ENCODE data around the gene USP5. TPM values are rescaled to one million over a fixed set of nuclear protein-coding genes. Genes with fewer than 3 reads are reported as not detected.
A peak's percentile ranks its signal among the peaks of the same experiment; 100 is the strongest.

Gene USP5
- polyA plus RNA-seq, 1 of the 3 experiments (the other 2 are of a cell fraction), result 97.2 TPM

DNA sequence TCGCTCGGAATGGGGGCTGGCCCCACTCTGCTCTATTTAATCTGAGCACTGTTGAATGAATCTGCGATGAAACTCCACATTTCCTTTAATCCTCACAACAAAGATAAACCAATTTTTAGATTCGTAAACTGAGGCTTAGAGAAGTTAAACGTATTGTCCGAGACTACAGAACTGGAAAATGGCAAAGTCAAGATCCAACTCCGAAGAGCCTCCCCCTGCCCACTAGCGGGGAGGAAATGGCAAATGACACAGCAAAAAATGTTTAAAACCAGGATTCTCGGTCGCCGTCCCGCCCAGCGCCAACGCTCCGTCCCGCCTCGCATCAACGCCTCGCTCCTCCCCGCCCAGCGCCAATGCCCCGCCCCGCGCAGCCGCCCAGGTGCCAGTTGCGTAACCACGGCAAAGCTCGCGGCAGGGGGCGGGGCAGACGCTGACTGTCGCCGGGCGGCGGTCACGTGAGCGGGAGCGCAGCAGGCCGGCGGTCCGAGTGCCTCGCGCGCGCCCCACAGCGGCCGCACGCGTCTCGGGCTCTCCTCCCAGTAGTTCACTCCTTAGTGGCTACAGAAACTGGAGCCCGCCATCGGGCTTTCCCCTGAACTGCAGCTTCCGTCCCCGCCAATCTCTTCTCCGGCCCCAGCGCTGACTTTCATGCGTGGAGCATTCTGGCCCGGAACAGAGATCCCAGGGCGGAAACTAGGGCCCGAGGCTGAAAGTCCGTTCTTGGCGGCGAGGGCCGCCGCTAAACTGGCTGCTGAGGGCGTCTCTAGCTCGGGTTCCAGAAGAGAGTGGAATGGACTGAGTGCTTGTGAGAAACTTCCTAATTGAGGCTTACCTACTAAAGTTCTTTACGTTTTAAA is 39.1 kb downstream of the USP5 start:
- Histone ChIP-seq H3K27ac (ENCODE audit: low read depth in 2 of 2, low read length in 1 of 2) (peak overlapping the region; percentile 89 to 96), H3K36me3 (replicated peaks in 1 of 2; ENCODE audit: control insufficient read depth in 1 of 2, insufficient read depth in 2 of 2, low read length in 1 of 2) (no peaks in the 10 kb centered on the region), H3K27me3 (ENCODE audit: insufficient read depth) (no peaks in the 10 kb centered on the region), H2AFZ (ENCODE audit: low read depth) (peak overlapping the region; percentile 98), H3K9ac (peak overlapping the region; percentile 78), H4K20me1 (ENCODE audit: insufficient read depth) (no peaks in the 10 kb centered on the region), H3K9me3 (no peaks in the 10 kb centered on the region), H3F3A (replicated peaks; ENCODE audit: insufficient read depth) (peaks cover 16% of the 10 kb centered on the region), H3K4me1 (ENCODE audit: control insufficient read depth in 1 of 2, insufficient read depth in 2 of 2, low read depth in 1 of 2, low read length in 1 of 2) (peaks cover 6 to 9% of the 10 kb centered on the region in 2 experiments; a peak in 3 of 4 replicates), H3K4me2 (peak overlapping the region; percentile 87), H3K9me2 (no peaks in the 10 kb centered on the region), H3K79me2 (ENCODE audit: insufficient read depth) (no peaks in the 10 kb centered on the region), H3K4me3 (ENCODE audit: low read depth in 2 of 2, low read length in 1 of 2) (peak overlapping the region; percentile 44 to 63)
- CTCF ChIA-PET, result interaction anchor here (0.6 to 4.6 kb wide), 34 partner anchors 9 to 311 kb away, joined by 3 to 122 read pairs (median 4); partner anchors contain the start of genes ENO2, LRRC23, SPSB2 and TPI1
- WGBS (ENCODE audit: low lambda C conversion rate), result 11% methylated on average over 26 of the region's 68 CpGs
- DNase-seq, result peak; percentile 98
- POLR2A ChIA-PET, result interaction anchor here (0.7 to 1.7 kb wide), 16 partner anchors 9 to 202 kb away, joined by 3 to 24 read pairs (median 4); partner anchors contain the start of genes C12orf57, ENO2, LRRC23 and P3H3
- TF ChIP-seq, protein P1, sequence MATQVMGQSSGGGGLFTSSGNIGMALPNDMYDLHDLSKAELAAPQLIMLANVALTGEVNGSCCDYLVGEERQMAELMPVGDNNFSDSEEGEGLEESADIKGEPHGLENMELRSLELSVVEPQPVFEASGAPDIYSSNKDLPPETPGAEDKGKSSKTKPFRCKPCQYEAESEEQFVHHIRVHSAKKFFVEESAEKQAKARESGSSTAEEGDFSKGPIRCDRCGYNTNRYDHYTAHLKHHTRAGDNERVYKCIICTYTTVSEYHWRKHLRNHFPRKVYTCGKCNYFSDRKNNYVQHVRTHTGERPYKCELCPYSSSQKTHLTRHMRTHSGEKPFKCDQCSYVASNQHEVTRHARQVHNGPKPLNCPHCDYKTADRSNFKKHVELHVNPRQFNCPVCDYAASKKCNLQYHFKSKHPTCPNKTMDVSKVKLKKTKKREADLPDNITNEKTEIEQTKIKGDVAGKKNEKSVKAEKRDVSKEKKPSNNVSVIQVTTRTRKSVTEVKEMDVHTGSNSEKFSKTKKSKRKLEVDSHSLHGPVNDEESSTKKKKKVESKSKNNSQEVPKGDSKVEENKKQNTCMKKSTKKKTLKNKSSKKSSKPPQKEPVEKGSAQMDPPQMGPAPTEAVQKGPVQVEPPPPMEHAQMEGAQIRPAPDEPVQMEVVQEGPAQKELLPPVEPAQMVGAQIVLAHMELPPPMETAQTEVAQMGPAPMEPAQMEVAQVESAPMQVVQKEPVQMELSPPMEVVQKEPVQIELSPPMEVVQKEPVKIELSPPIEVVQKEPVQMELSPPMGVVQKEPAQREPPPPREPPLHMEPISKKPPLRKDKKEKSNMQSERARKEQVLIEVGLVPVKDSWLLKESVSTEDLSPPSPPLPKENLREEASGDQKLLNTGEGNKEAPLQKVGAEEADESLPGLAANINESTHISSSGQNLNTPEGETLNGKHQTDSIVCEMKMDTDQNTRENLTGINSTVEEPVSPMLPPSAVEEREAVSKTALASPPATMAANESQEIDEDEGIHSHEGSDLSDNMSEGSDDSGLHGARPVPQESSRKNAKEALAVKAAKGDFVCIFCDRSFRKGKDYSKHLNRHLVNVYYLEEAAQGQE (IDR thresholded peaks at IDR 0.05; ENCODE audit: low read depth, low read length), result no peak; the same call in 1 of the 2 replicates
- no peak for TF ChIP-seq JUND (IDR thresholded peaks at IDR 0.05)
- TF ChIP-seq SIN3A (IDR thresholded peaks at IDR 0.05; ENCODE audit: borderline replicate concordance, low read depth, low read length), result peak; percentile 77; the same call in 1 of the 2 replicates
- TF ChIP-seq GATA2 (CRISPR knock-in tag; IDR thresholded peaks at IDR 0.05), result no peak
- peak; percentile 64 for TF ChIP-seq CHD2 (IDR thresholded peaks at IDR 0.05; ENCODE audit: low read length, partially characterized antibody)
- TF ChIP-seq RCOR1 (IDR thresholded peaks at IDR 0.05; ENCODE audit: low read length), result no peak
- peak; percentile 62 for TF ChIP-seq SMC3 (IDR thresholded peaks at IDR 0.05; ENCODE audit: low read depth, low read length)
- TF ChIP-seq, protein P2, sequence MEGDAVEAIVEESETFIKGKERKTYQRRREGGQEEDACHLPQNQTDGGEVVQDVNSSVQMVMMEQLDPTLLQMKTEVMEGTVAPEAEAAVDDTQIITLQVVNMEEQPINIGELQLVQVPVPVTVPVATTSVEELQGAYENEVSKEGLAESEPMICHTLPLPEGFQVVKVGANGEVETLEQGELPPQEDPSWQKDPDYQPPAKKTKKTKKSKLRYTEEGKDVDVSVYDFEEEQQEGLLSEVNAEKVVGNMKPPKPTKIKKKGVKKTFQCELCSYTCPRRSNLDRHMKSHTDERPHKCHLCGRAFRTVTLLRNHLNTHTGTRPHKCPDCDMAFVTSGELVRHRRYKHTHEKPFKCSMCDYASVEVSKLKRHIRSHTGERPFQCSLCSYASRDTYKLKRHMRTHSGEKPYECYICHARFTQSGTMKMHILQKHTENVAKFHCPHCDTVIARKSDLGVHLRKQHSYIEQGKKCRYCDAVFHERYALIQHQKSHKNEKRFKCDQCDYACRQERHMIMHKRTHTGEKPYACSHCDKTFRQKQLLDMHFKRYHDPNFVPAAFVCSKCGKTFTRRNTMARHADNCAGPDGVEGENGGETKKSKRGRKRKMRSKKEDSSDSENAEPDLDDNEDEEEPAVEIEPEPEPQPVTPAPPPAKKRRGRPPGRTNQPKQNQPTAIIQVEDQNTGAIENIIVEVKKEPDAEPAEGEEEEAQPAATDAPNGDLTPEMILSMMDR (IDR thresholded peaks at IDR 0.05), result peak; percentile 79
- TF ChIP-seq GABPA (IDR thresholded peaks at IDR 0.05; ENCODE audit: low read depth), result no peak
- TF ChIP-seq, protein P3, sequence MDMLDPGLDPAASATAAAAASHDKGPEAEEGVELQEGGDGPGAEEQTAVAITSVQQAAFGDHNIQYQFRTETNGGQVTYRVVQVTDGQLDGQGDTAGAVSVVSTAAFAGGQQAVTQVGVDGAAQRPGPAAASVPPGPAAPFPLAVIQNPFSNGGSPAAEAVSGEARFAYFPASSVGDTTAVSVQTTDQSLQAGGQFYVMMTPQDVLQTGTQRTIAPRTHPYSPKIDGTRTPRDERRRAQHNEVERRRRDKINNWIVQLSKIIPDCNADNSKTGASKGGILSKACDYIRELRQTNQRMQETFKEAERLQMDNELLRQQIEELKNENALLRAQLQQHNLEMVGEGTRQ (IDR thresholded peaks at IDR 0.05; ENCODE audit: borderline replicate concordance, low read depth, low read length), result peak; percentile 86
- TF ChIP-seq NRF1 (IDR thresholded peaks at IDR 0.05; ENCODE audit: low read depth, low read length), result peak; percentile 83
- no peak for TF ChIP-seq RXRA (IDR thresholded peaks at IDR 0.05; ENCODE audit: borderline replicate concordance, low read depth)
- TF ChIP-seq, protein P4, sequence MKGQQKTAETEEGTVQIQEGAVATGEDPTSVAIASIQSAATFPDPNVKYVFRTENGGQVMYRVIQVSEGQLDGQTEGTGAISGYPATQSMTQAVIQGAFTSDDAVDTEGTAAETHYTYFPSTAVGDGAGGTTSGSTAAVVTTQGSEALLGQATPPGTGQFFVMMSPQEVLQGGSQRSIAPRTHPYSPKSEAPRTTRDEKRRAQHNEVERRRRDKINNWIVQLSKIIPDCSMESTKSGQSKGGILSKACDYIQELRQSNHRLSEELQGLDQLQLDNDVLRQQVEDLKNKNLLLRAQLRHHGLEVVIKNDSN (IDR thresholded peaks at IDR 0.05; ENCODE audit: borderline replicate concordance, low read depth), result peak; percentile 97
- TF ChIP-seq RAD21 (IDR thresholded peaks at IDR 0.05; ENCODE audit: low read length), result peak; percentile 58
- peak; percentile 89 for TF ChIP-seq POLR2AphosphoS5 (IDR thresholded peaks at IDR 0.05; ENCODE audit: low read depth, low read length)
- no peak for TF ChIP-seq EZH2phosphoT487 (IDR thresholded peaks at IDR 0.05; ENCODE audit: borderline replicate concordance, low read depth)
- no peak for TF ChIP-seq FOXM1 (IDR thresholded peaks at IDR 0.05; ENCODE audit: low read depth)
- no peak for TF ChIP-seq MEF2A (IDR thresholded peaks at IDR 0.05; ENCODE audit: borderline replicate concordance, low read depth)
- no peak for TF ChIP-seq ZBTB33 (IDR thresholded peaks at IDR 0.05; ENCODE audit: borderline replicate concordance, low read depth)
- no peak for TF ChIP-seq YY1 (IDR thresholded peaks at IDR 0.05; ENCODE audit: low read depth)
- TF ChIP-seq EP300 (IDR thresholded peaks at IDR 0.05; ENCODE audit: borderline replicate concordance in 1 of 2, low read depth in 1 of 2, low read length in 1 of 2), result 0 out of 4 replicates have a peak, but pooled peaks of 1 of the 2 experiments have one; percentile 16
- peak; percentile 83 for TF ChIP-seq MXI1 (IDR thresholded peaks at IDR 0.05; ENCODE audit: low read depth, low read length)
- TF ChIP-seq RFX5 (IDR thresholded peaks at IDR 0.05; ENCODE audit: low read length), result peak; percentile 50; the same call in 1 of the 2 replicates
